WTC11 (cell line): ENCODE measurements around the gene HPCAL1. TPM values are rescaled to one million over a fixed set of nuclear protein-coding genes. Genes with fewer than 3 reads are reported as not detected.
A peak's percentile ranks its signal among the peaks of the same experiment; 100 is the strongest.

Experiments
- ATAC-seq: fragments of 200-7000 bp; cut with Tn5 transposase; 2 replicates; pipeline ENCODE4 v1.10.0; 2021; ENCODE audit warnings: mild to moderate bottlenecking, moderate library complexity
- CTCF ChIA-PET: fragments of 300-600 bp; sonication (Branson Sonifier 250); formaldehyde crosslinking; loops from one replicate; lab custom pipeline; 2021; ENCODE audit warnings: antibody characterized with exemption; lab: Charles Lee
- POLR2A ChIA-PET: fragments of 350-600 bp; sonication (Branson Sonifier 250); formaldehyde crosslinking; loops from one replicate; lab custom pipeline; 2021; ENCODE audit warnings: antibody characterized with exemption; lab: Charles Lee
- DNase-seq: peaks from one replicate; pipeline ENCODE4 v3.0.0; 2021; ENCODE audit warnings: low spot score
- H3K27ac Mint-ChIP-seq: 2 replicates; pipeline ENCODE4 v1.8.0; 2021; ENCODE audit warnings: mixed read lengths
- H3K27me3 Mint-ChIP-seq: 2 replicates; pipeline ENCODE4 v1.8.0; 2021; ENCODE audit warnings: low read depth, mild to moderate bottlenecking, moderate library complexity, mixed read lengths
- H3K36me3 Mint-ChIP-seq: 2 replicates; pipeline ENCODE4 v1.8.0; 2021; ENCODE audit warnings: mixed read lengths
- H3K4me1 Mint-ChIP-seq: 2 replicates; pipeline ENCODE4 v1.8.0; 2022; ENCODE audit warnings: mixed read lengths
- H3K4me3 Mint-ChIP-seq: 2 replicates; pipeline ENCODE4 v1.8.0; 2021; ENCODE audit warnings: mild to moderate bottlenecking, moderate library complexity, mixed read lengths
- H3K9me3 Mint-ChIP-seq: 2 replicates; pipeline ENCODE4 v1.8.0; 2021; ENCODE audit warnings: mixed read lengths
- AFF4 ChIP-seq: sonication (generic); formaldehyde crosslinking; IDR thresholded peaks from 2 replicates; pipeline ENCODE4 v1.8.1; 2023; ENCODE audit warnings: mild to moderate bottlenecking, missing genetic modification reagents, borderline replicate concordance
- CBFB ChIP-seq: sonication (generic); formaldehyde crosslinking; IDR thresholded peaks from 2 replicates; pipeline ENCODE4 v1.8.1; 2022; ENCODE audit warnings: mild to moderate bottlenecking, low read depth, missing genetic modification reagents
- EMX1 ChIP-seq: fragments of 250-450 bp; sonication (Bioruptor Pico); IDR thresholded peaks from 2 replicates; pipeline ENCODE4 v1.8.0; 2021; ENCODE audit warnings: mild to moderate bottlenecking
- FOXP4 ChIP-seq: sonication (generic); formaldehyde crosslinking; IDR thresholded peaks from 2 replicates; pipeline ENCODE4 v1.8.0; 2022; ENCODE audit warnings: mild to moderate bottlenecking, missing genetic modification reagents
- GRHL2 ChIP-seq: fragments of 250-450 bp; sonication (Bioruptor Pico); IDR thresholded peaks from 2 replicates; pipeline ENCODE4 v1.8.0; 2022; ENCODE audit warnings: mild to moderate bottlenecking, moderate library complexity; ENCODE audit not compliant: insufficient replicate concordance, severe bottlenecking
- HMGA2 ChIP-seq: fragments of 250-450 bp; sonication (Bioruptor Pico); IDR thresholded peaks from 2 replicates; pipeline ENCODE4 v1.4.0; 2021; ENCODE audit warnings: mild to moderate bottlenecking, moderate library complexity
- IRF2 ChIP-seq: sonication (generic); formaldehyde crosslinking; IDR thresholded peaks from 2 replicates; pipeline ENCODE4 v1.8.0; 2022; ENCODE audit warnings: low read depth, missing genetic modification reagents, borderline replicate concordance
- JUN ChIP-seq: sonication (generic); formaldehyde crosslinking; IDR thresholded peaks from 2 replicates; pipeline ENCODE4 v1.8.0; 2023; ENCODE audit warnings: mild to moderate bottlenecking, missing genetic modification reagents
- NFE2L1 ChIP-seq: sonication (generic); formaldehyde crosslinking; IDR thresholded peaks from 2 replicates; pipeline ENCODE4 v1.8.1; 2023; ENCODE audit warnings: missing genetic modification reagents
- NFYB ChIP-seq: sonication (generic); formaldehyde crosslinking; conservative IDR thresholded peaks from 2 replicates; pipeline ENCODE4 v1.8.0; 2022; ENCODE audit warnings: low read depth, missing genetic modification reagents
- NR1H2 ChIP-seq: sonication (generic); formaldehyde crosslinking; IDR thresholded peaks from 2 replicates; pipeline ENCODE4 v1.9.0; 2021; ENCODE audit warnings: mild to moderate bottlenecking, moderate library complexity, missing genetic modification reagents
- NR3C1 ChIP-seq: sonication (generic); formaldehyde crosslinking; conservative IDR thresholded peaks from 2 replicates; pipeline ENCODE4 v1.8.1; 2023; ENCODE audit warnings: low read depth, mild to moderate bottlenecking, missing genetic modification reagents
- SMAD4 ChIP-seq: sonication (generic); formaldehyde crosslinking; IDR thresholded peaks from 2 replicates; pipeline ENCODE4 v1.8.0; 2022; ENCODE audit warnings: mild to moderate bottlenecking, missing genetic modification reagents
- ZBTB21 ChIP-seq: sonication (generic); formaldehyde crosslinking; IDR thresholded peaks from 2 replicates; pipeline ENCODE4 v1.8.1; 2023; ENCODE audit warnings: mild to moderate bottlenecking, missing genetic modification reagents, borderline replicate concordance
- ZNF121 ChIP-seq: sonication (generic); formaldehyde crosslinking; IDR thresholded peaks from 2 replicates; pipeline ENCODE4 v1.8.0; 2023; ENCODE audit warnings: missing genetic modification reagents
- ZNF219 ChIP-seq: sonication (generic); formaldehyde crosslinking; IDR thresholded peaks from 2 replicates; pipeline ENCODE4 v1.8.0; 2023; ENCODE audit warnings: missing genetic modification reagents, mild to moderate bottlenecking, borderline replicate concordance
- ZSCAN18 ChIP-seq: fragments of 250-450 bp; sonication (Bioruptor Pico); IDR thresholded peaks from 2 replicates; pipeline ENCODE4 v2.1.2; 2022; ENCODE audit warnings: mild to moderate bottlenecking, moderate library complexity
- total RNA-seq: library from RNA; stranded (reverse); gene quantifications from 3 replicates; pipeline ENCODE4 v1.2.3, GENCODE V29; 2021
- TF ChIP-seq, protein P1 (sequence below): fragments of 250-450 bp; sonication (Bioruptor Pico); IDR thresholded peaks from 2 replicates; pipeline ENCODE4 v1.9.0; 2021; ENCODE audit warnings: mild to moderate bottlenecking
- TF ChIP-seq, protein P2 (sequence below): sonication (generic); formaldehyde crosslinking; IDR thresholded peaks from 2 replicates; pipeline ENCODE4 v1.8.0; 2022; ENCODE audit warnings: mild to moderate bottlenecking, missing genetic modification reagents

HPCAL1 gene
- total RNA-seq, 1 experiment from 2014 or later, result 11.8 TPM

GRCh38 chr2:10307561-10308156, 5.0 kb downstream of the HPCAL1 start (continued):
- TF ChIP-seq ZSCAN18 (CRISPR knock-in tag) (no peak), SMAD4 (CRISPR knock-in tag) (no peak), NFE2L1 (no peak), FOXP4 (CRISPR knock-in tag) (no peak)

DNA sequence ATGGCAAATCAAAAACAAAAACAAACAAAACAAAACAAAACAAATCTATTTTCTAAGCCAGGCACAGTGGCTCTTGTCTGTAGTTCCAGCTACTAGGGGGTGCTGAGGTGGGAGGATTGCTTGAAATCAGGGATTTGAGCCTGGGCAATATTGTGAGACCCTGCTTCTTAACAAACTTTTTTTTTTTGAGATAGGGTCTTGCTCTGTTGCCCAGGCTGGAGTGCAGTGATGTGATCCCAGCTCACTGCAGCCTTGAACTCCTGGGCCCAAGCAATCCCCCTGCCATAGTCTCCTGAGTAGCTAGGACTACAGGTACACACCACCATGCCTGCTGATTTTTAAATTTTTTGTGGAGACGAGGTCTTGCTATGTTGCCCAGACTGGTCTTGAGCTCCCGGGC, 6.2 kb downstream of the HPCAL1 start:
- no peaks in the 10 kb centered on the region for H3K36me3 Mint-ChIP-seq

DNA sequence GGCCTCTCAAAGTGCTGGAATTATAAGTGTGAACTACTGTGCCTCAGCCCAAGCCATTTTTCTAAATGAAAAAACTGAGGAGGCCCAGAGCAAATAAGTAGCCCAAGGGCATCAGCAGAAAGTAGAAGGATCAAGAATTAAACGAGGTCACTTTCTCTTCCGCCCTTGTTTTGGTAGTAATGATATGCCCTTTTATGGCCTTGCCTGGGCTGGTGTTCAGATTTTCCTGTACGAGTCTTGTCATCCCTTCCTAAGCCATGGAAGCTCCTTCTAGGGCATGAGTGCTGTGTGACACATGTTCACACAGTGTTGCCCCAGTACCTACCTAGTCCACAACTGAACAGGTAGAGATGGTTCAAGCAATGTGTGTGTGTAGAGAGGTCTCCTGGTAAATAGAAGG, 6.6 kb downstream of the HPCAL1 start:
- Mint-ChIP-seq H3K27me3 (peaks cover 35% of the 10 kb centered on the region), H3K4me1 (peaks cover 12% of the 10 kb centered on the region), H3K36me3 (no peaks in the 10 kb centered on the region), H3K27ac (no peak overlapping the region), H3K9me3 (no peaks in the 10 kb centered on the region), H3K4me3 (no peak overlapping the region)
- ATAC-seq (no peak), DNase-seq (no peak)
- TF ChIP-seq EMX1 (no peak), ZNF219 (CRISPR knock-in tag) (no peak), NFYB (no peak), JUN (CRISPR knock-in tag) (no peak), HMGA2 (no peak), CBFB (CRISPR knock-in tag) (no peak), NR1H2 (CRISPR knock-in tag) (no peak), ZBTB21 (CRISPR knock-in tag) (no peak), IRF2 (no peak), NR3C1 (CRISPR knock-in tag) (no peak), AFF4 (no peak), GRHL2 (CRISPR knock-in tag) (no peak)
- TF ChIP-seq, protein P1, sequence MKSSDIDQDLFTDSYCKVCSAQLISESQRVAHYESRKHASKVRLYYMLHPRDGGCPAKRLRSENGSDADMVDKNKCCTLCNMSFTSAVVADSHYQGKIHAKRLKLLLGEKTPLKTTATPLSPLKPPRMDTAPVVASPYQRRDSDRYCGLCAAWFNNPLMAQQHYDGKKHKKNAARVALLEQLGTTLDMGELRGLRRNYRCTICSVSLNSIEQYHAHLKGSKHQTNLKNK, result no peak
- TF ChIP-seq, protein P2, sequence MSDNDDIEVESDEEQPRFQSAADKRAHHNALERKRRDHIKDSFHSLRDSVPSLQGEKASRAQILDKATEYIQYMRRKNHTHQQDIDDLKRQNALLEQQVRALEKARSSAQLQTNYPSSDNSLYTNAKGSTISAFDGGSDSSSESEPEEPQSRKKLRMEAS (CRISPR knock-in tag), result no peak
- CTCF ChIA-PET, result interaction anchor here (2.2 kb wide), 1 partner anchor 100 kb away, joined by 9 read pairs; no protein-coding TSS in a partner anchor
- POLR2A ChIA-PET, result no interaction called here

More for the DNA sequence above, 6.2 kb downstream of the HPCAL1 start:
- H3K4me3 Mint-ChIP-seq, result no peak overlapping the region
- TF ChIP-seq EMX1 (no peak), ZNF121 (CRISPR knock-in tag) (0 out of 2 replicates have a peak, but pooled peaks have one; percentile 14)
- peaks cover 39% of the 10 kb centered on the region for H3K27me3 Mint-ChIP-seq
- DNase-seq (no peak), ATAC-seq (no peak)
- ChIA-PET POLR2A (no interaction called here), CTCF (interaction anchor here (1.3 to 2.2 kb wide), 2 partner anchors 100 to 166 kb away, joined by 3 to 9 read pairs; no protein-coding TSS in a partner anchor)
- H3K27ac Mint-ChIP-seq, result no peak overlapping the region
- H3K4me1 Mint-ChIP-seq, result peaks cover 13% of the 10 kb centered on the region
- no peaks in the 10 kb centered on the region for H3K9me3 Mint-ChIP-seq
